PFSK-1 (cell line): ENCODE data around the gene CREB1.

Experiments
- FOXP2 ChIP-seq: optimal IDR thresholded peaks from 2 replicates; pipeline ENCODE3; 2011; ENCODE audit warnings: borderline replicate concordance, control low read depth, inconsistent platforms; ENCODE audit not compliant: insufficient read depth; ENCODE audit errors: extremely low read length, extremely low read depth
- POLR2AphosphoS5 ChIP-seq: IDR thresholded peaks from 2 replicates; pipeline ENCODE4 v1.6.1; 2012; ENCODE audit warnings: low read depth, mild to moderate bottlenecking, control low read depth, low read length, moderate library complexity
- SIN3A ChIP-seq: IDR thresholded peaks from 2 replicates; pipeline ENCODE4 v1.6.1; 2012; ENCODE audit warnings: mild to moderate bottlenecking, low read length, moderate library complexity, borderline replicate concordance; ENCODE audit not compliant: insufficient read depth
- TAF1 ChIP-seq: IDR thresholded peaks from 2 replicates; pipeline ENCODE4 v1.6.1; 2012; ENCODE audit warnings: low read length, control low read depth, borderline replicate concordance; ENCODE audit not compliant: insufficient read depth
- TF ChIP-seq, protein P1 (sequence below), 2 experiments: IDR thresholded peaks; 2 replicates each; pipeline versions ENCODE4 v1.6.1 to v1.8.0; 2011 to 2012; ENCODE audit warnings: low read depth in 2 of 2, low read length in 2 of 2, control low read depth in 1 of 2, inconsistent platforms in 1 of 2, mild to moderate bottlenecking in 1 of 2, moderate library complexity in 1 of 2; ENCODE audit not compliant: insufficient read depth in 1 of 2

Gene CREB1

DNA sequence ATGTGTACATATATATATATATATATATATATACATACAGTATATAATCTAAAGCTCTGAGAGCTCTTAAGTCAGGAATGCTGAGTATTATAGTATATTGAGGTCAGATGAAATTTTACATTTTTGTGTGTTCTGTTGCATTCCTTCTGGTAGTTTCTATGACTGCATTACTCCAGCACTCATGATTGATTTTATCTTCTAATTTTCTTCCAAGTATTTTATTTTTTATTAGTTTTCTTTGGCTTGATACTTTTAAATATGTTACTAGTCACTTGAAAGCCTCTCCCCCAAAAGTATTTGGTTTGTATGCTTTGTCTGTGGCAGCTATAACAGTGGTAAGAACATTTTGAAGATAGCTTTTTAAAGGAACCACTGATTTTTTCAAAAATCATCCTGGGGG lies 70.5 kb downstream of the CREB1 start:
- no peak for TF ChIP-seq SIN3A
- TF ChIP-seq, protein P1, sequence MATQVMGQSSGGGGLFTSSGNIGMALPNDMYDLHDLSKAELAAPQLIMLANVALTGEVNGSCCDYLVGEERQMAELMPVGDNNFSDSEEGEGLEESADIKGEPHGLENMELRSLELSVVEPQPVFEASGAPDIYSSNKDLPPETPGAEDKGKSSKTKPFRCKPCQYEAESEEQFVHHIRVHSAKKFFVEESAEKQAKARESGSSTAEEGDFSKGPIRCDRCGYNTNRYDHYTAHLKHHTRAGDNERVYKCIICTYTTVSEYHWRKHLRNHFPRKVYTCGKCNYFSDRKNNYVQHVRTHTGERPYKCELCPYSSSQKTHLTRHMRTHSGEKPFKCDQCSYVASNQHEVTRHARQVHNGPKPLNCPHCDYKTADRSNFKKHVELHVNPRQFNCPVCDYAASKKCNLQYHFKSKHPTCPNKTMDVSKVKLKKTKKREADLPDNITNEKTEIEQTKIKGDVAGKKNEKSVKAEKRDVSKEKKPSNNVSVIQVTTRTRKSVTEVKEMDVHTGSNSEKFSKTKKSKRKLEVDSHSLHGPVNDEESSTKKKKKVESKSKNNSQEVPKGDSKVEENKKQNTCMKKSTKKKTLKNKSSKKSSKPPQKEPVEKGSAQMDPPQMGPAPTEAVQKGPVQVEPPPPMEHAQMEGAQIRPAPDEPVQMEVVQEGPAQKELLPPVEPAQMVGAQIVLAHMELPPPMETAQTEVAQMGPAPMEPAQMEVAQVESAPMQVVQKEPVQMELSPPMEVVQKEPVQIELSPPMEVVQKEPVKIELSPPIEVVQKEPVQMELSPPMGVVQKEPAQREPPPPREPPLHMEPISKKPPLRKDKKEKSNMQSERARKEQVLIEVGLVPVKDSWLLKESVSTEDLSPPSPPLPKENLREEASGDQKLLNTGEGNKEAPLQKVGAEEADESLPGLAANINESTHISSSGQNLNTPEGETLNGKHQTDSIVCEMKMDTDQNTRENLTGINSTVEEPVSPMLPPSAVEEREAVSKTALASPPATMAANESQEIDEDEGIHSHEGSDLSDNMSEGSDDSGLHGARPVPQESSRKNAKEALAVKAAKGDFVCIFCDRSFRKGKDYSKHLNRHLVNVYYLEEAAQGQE (IDR thresholded peaks at IDR 0.05; ENCODE audit: insufficient read depth in 1 of 2, low read depth in 2 of 2, low read length in 2 of 2) = no peak
- no peak for TF ChIP-seq FOXP2

DNA sequence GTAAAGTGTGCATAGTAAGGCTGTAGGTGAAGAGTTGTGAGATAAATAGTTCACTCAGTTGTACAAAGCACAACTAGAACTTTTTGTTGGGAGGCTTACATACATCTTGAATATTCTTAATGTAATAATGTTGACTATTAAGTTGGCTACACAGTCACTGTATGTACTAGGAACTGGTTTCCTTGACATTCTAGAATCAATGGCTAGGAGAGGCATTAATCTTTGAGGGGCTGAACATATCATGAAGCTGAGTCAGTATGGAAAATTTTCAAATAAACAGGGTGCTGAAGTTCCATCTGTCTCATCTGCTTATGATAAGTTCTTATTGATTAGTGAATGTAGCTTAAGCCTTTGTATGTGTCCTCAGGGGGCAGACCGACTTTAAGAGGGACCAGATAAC lies 72.0 kb downstream of the CREB1 start:
- TF ChIP-seq FOXP2 = no peak
- no peak for TF ChIP-seq SIN3A
- TF ChIP-seq POLR2AphosphoS5 = no peak
- no peak for TF ChIP-seq TAF1
- TF ChIP-seq, protein P1 (IDR thresholded peaks at IDR 0.05; ENCODE audit: insufficient read depth in 1 of 2, low read depth in 2 of 2, low read length in 2 of 2) = no peak

DNA sequence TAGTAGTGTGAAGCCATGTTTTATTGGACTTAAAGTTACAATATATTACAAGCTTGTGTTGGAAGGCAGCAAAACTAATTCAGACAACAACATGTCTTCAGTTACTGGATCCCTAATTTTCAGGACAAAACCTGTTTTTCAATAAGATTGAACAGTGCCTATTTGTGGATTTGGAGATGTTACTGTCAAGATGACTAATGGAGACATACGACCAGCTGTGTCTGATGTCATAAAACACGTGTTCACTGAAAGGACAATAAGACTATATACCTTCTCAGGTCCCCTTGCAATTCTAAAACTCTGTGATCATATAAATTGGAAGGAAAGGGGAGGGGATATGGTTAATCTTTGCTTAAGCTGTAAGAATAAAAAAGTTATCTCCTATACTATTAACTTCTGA lies 73.7 kb downstream of the CREB1 start:
- TF ChIP-seq POLR2AphosphoS5 = no peak
- TF ChIP-seq TAF1 = no peak
- TF ChIP-seq FOXP2 = no peak
- TF ChIP-seq, protein P1 (IDR thresholded peaks at IDR 0.05; ENCODE audit: insufficient read depth in 1 of 2, low read depth in 2 of 2, low read length in 2 of 2) = no peak
- TF ChIP-seq SIN3A = no peak

DNA sequence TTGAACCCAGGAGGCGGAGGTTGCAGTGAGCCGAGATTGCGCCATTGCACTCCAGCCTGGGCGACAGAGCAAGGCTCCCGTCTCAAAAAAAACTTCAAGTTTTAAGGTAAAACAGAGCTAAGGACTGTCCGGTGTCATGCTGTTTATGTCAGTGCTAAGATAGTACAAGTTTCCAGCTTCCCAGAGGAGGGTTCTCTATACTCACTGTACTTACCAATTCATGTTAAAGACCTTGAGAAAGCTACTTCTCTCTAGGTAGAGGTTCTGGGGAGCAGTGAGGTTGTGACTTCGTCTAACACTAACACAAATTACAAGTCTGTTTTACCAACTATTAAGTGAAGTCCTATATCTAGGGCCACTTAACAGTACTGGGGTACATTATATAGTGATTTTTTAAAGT lies 76.6 kb downstream of the CREB1 start:
- TF ChIP-seq SIN3A (no peak), TAF1 (no peak), POLR2AphosphoS5 (no peak), FOXP2 (no peak)
- TF ChIP-seq, protein P1 (IDR thresholded peaks at IDR 0.05; ENCODE audit: insufficient read depth in 1 of 2, low read depth in 2 of 2, low read length in 2 of 2) = no peak

DNA sequence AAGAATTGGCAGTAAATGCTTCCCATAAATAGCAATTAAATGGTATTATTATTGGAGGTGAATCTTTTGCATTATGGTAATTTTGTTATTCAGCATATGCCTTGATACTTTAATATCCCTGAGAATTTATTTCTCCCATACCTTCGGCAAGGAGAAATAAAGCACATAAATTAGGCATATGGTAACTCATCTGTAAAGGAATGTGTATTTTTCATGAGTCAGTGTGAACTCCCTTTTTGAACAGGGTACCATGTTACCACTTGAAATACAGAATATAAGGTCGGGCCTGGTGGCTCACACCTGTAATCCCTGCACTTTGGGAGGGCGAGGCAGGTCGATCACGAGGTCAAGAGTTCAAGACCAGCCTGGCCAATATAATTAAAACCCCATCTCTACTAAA lies 77.1 kb downstream of the CREB1 start:
- TF ChIP-seq TAF1 (no peak), FOXP2 (no peak), SIN3A (no peak), POLR2AphosphoS5 (no peak)
- TF ChIP-seq, protein P1 (IDR thresholded peaks at IDR 0.05; ENCODE audit: insufficient read depth in 1 of 2, low read depth in 2 of 2, low read length in 2 of 2) = no peak
